Trophoblast cell (in vitro differentiated cells and primary cell): ENCODE results near the gene AGGF1.
A peak's percentile ranks its signal among the peaks of the same experiment; 100 is the strongest.

Source experiments
- DNase-seq, 2 donors: peaks; one replicate each; pipeline ENCODE4 v3.0.0-alpha.2; 2016
- H2AFZ ChIP-seq: 2 replicates; pipeline ENCODE4 v1.6.1; 2013; ENCODE audit warnings: low read length, moderate library complexity, mild to moderate bottlenecking; ENCODE audit not compliant: insufficient read depth, poor library complexity
- H2AK5ac ChIP-seq: 2 replicates; pipeline ENCODE4 v1.6.1; 2013; ENCODE audit warnings: mild to moderate bottlenecking, low read length
- H2BK120ac ChIP-seq: 2 replicates; pipeline ENCODE4 v1.6.1; 2013; ENCODE audit warnings: low read length, mild to moderate bottlenecking, moderate library complexity; ENCODE audit not compliant: insufficient read depth, poor library complexity
- H2BK12ac ChIP-seq: 2 replicates; pipeline ENCODE4 v1.6.1; 2013; ENCODE audit warnings: mild to moderate bottlenecking, low read length, moderate library complexity
- H2BK5ac ChIP-seq: 2 replicates; pipeline ENCODE4 v1.6.1; 2013; ENCODE audit warnings: low read length, low read depth, moderate library complexity, mild to moderate bottlenecking; ENCODE audit not compliant: poor library complexity
- H3K14ac ChIP-seq: 2 replicates; pipeline ENCODE4 v1.6.1; 2013; ENCODE audit warnings: mild to moderate bottlenecking, low read length
- H3K18ac ChIP-seq: 2 replicates; pipeline ENCODE4 v1.6.1; 2013; ENCODE audit warnings: mild to moderate bottlenecking, low read length
- H3K23ac ChIP-seq: 2 replicates; pipeline ENCODE4 v1.6.1; 2013; ENCODE audit warnings: low read length
- H3K27ac ChIP-seq: 2 replicates; pipeline ENCODE4 v1.5.1; 2013; ENCODE audit warnings: low read depth, mild to moderate bottlenecking, inconsistent platforms, low read length, moderate library complexity
- H3K27me3 ChIP-seq: 2 replicates; pipeline ENCODE4 v1.6.1; 2013; ENCODE audit warnings: inconsistent platforms, mild to moderate bottlenecking, low read length, moderate library complexity; ENCODE audit not compliant: insufficient read depth
- H3K36me3 ChIP-seq, 2 experiments: 1 replicate in 1 of 2; 2 replicates in 1 of 2; pipeline ENCODE4 v1.6.1; 2013; ENCODE audit warnings: low read length in 2 of 2, mild to moderate bottlenecking in 2 of 2, moderate library complexity in 1 of 2; ENCODE audit not compliant: insufficient read depth in 2 of 2, control insufficient read depth in 1 of 2
- H3K4ac ChIP-seq: 2 replicates; pipeline ENCODE4 v1.6.1; 2013; ENCODE audit warnings: low read depth, mild to moderate bottlenecking, low read length, moderate library complexity
- H3K4me1 ChIP-seq, 2 experiments: 1 replicate in 1 of 2; 2 replicates in 1 of 2; pipeline ENCODE4 v1.6.1; 2013; ENCODE audit warnings: low read length in 2 of 2, mild to moderate bottlenecking in 2 of 2, moderate library complexity in 1 of 2; ENCODE audit not compliant: insufficient read depth in 2 of 2, control insufficient read depth in 1 of 2
- H3K4me2 ChIP-seq: 2 replicates; pipeline ENCODE4 v1.6.1; 2013; ENCODE audit warnings: inconsistent platforms, mild to moderate bottlenecking, low read length, moderate library complexity
- H3K4me3 ChIP-seq: 2 replicates; pipeline ENCODE4 v1.5.1; 2013; ENCODE audit warnings: mild to moderate bottlenecking, low read depth, low read length, inconsistent platforms
- H3K79me1 ChIP-seq: one replicate; pipeline ENCODE4 v1.6.1; 2013; ENCODE audit warnings: low read length
- H3K79me2 ChIP-seq: 2 replicates; pipeline ENCODE4 v1.6.1; 2013; ENCODE audit warnings: low read length, mild to moderate bottlenecking; ENCODE audit not compliant: control insufficient read depth, insufficient read depth, poor library complexity
- H3K9ac ChIP-seq: 2 replicates; pipeline ENCODE4 v1.6.1; 2013; ENCODE audit warnings: mild to moderate bottlenecking, low read length
- H3K9me3 ChIP-seq: 2 replicates; pipeline ENCODE4 v1.6.1; 2013; ENCODE audit warnings: low read depth, mild to moderate bottlenecking, control low read depth, inconsistent platforms, low read length; ENCODE audit not compliant: insufficient read depth
- H4K12ac ChIP-seq: 2 replicates; pipeline ENCODE4 v1.6.1; 2013; ENCODE audit warnings: low read depth, mild to moderate bottlenecking, low read length, moderate library complexity
- H4K8ac ChIP-seq: 2 replicates; pipeline ENCODE4 v1.6.1; 2013; ENCODE audit warnings: low read depth, mild to moderate bottlenecking, low read length, moderate library complexity
- H4K91ac ChIP-seq: one replicate; pipeline ENCODE4 v1.6.1; 2013; ENCODE audit warnings: low read depth, mild to moderate bottlenecking, low read length, moderate library complexity
- WGBS: extraction: QIAGEN DNeasy Blood & Tissue Kit; methylation state at CpG from one replicate; pipeline ENCODE4 v1.1.7; 2013; ENCODE audit warnings: missing lambda C conversion rate; ENCODE audit not compliant: insufficient read length, insufficient coverage; ENCODE audit errors: extremely low coverage; 5-methylcytosine and 5-hydroxymethylcytosine counted together

AGGF1 gene

GRCh38 chr5:77064040-77064439, 33.8 kb downstream of the AGGF1 start:
- no peak overlapping the region for H3K4me2 ChIP-seq
- H3K27ac ChIP-seq: no peak overlapping the region
- H2BK5ac ChIP-seq: no peak overlapping the region
- H3K14ac ChIP-seq: no peak overlapping the region
- H3K79me2 ChIP-seq: no peaks in the 10 kb centered on the region
- no peak overlapping the region for H2AFZ ChIP-seq
- no peaks in the 10 kb centered on the region for H3K79me1 ChIP-seq
- H2BK12ac ChIP-seq: no peak overlapping the region
- no peaks in the 10 kb centered on the region for H3K9me3 ChIP-seq
- H3K4me3 ChIP-seq: no peak overlapping the region
- WGBS: no CpG with 5 or more reads among the region's 3 CpGs
- no peak overlapping the region for H3K9ac ChIP-seq
- no peak overlapping the region for H3K23ac ChIP-seq
- no peaks in the 10 kb centered on the region for H3K27me3 ChIP-seq
- no peak overlapping the region for H3K4ac ChIP-seq
- DNase-seq: no peak
- H4K8ac ChIP-seq: no peak overlapping the region
- no peak overlapping the region for H2BK120ac ChIP-seq
- H2AK5ac ChIP-seq: no peak overlapping the region
- peaks cover 4 to 9% of the 10 kb centered on the region in 2 experiments for H3K36me3 ChIP-seq
- no peak overlapping the region for H4K91ac ChIP-seq
- no peaks in the 10 kb centered on the region for H3K4me1 ChIP-seq
- no peak overlapping the region for H4K12ac ChIP-seq
- H3K18ac ChIP-seq: no peak overlapping the region

- H2AFZ ChIP-seq: no peak overlapping the region
- no peak overlapping the region for H4K8ac ChIP-seq
- no peak overlapping the region for H4K91ac ChIP-seq
- no peak overlapping the region for H3K4me3 ChIP-seq
- no peak overlapping the region for H3K14ac ChIP-seq
- H3K27ac ChIP-seq: no peak overlapping the region
- no peak overlapping the region for H2BK12ac ChIP-seq
- H3K4me1 ChIP-seq: no peaks in the 10 kb centered on the region
- no peak overlapping the region for H3K9ac ChIP-seq
- H3K4me2 ChIP-seq: no peak overlapping the region
- no peak overlapping the region for H2AK5ac ChIP-seq
- H2BK5ac ChIP-seq: no peak overlapping the region
- WGBS: no CpG with 5 or more reads among the region's 3 CpGs
- no peaks in the 10 kb centered on the region for H3K27me3 ChIP-seq
- H3K23ac ChIP-seq: no peak overlapping the region
- no peaks in the 10 kb centered on the region for H3K79me2 ChIP-seq
- H2BK120ac ChIP-seq: no peak overlapping the region
- no peaks in the 10 kb centered on the region for H3K9me3 ChIP-seq
- no peak overlapping the region for H3K18ac ChIP-seq
- H3K4ac ChIP-seq: no peak overlapping the region
- peak in 1 of 2 donors; percentile 5 for DNase-seq
- H4K12ac ChIP-seq: no peak overlapping the region
- H3K36me3 ChIP-seq: peaks cover 0 to 4% of the 10 kb centered on the region in 2 experiments
- no peaks in the 10 kb centered on the region for H3K79me1 ChIP-seq
Measured at GRCh38 chr5:77065256-77065655, 35.1 kb downstream of the AGGF1 start.

- Histone ChIP-seq H4K8ac (no peak overlapping the region), H3K79me1 (no peaks in the 10 kb centered on the region), H3K79me2 (no peaks in the 10 kb centered on the region), H3K4me1 (no peaks in the 10 kb centered on the region), H3K14ac (no peak overlapping the region), H3K27me3 (no peaks in the 10 kb centered on the region), H3K36me3 (peaks cover 0 to 4% of the 10 kb centered on the region in 2 experiments), H2AFZ (no peak overlapping the region), H4K91ac (no peak overlapping the region), H3K9ac (no peak overlapping the region), H2AK5ac (no peak overlapping the region), H4K12ac (no peak overlapping the region), H3K4me3 (no peak overlapping the region), H3K23ac (no peak overlapping the region), H3K27ac (no peak overlapping the region), H2BK12ac (no peak overlapping the region), H3K4ac (no peak overlapping the region), H2BK120ac (no peak overlapping the region), H3K9me3 (no peaks in the 10 kb centered on the region), H3K18ac (no peak overlapping the region), H3K4me2 (no peak overlapping the region), H2BK5ac (no peak overlapping the region)
- no peak for DNase-seq
- no CpG with 5 or more reads among the region's 1 CpG for WGBS
Measured at GRCh38 chr5:77066184-77066583, 36.0 kb downstream of the AGGF1 start.

- no peak overlapping the region for H4K12ac ChIP-seq
- peak in 1 of 2 donors; percentile 19 for DNase-seq
- no peak overlapping the region for H2BK12ac ChIP-seq
- no peaks in the 10 kb centered on the region for H3K79me1 ChIP-seq
- H4K8ac ChIP-seq: no peak overlapping the region
- H2BK5ac ChIP-seq: no peak overlapping the region
- H2AFZ ChIP-seq: no peak overlapping the region
- H4K91ac ChIP-seq: no peak overlapping the region
- peaks cover 0 to 4% of the 10 kb centered on the region in 2 experiments for H3K36me3 ChIP-seq
- H3K9ac ChIP-seq: no peak overlapping the region
- H3K9me3 ChIP-seq: no peaks in the 10 kb centered on the region
- WGBS: no CpG with 5 or more reads among the region's 1 CpG
- no peak overlapping the region for H2AK5ac ChIP-seq
- no peak overlapping the region for H3K4me2 ChIP-seq
- no peaks in the 10 kb centered on the region for H3K27me3 ChIP-seq
- H3K4me1 ChIP-seq: no peaks in the 10 kb centered on the region
- no peaks in the 10 kb centered on the region for H3K79me2 ChIP-seq
- no peak overlapping the region for H3K18ac ChIP-seq
- H3K23ac ChIP-seq: no peak overlapping the region
- H3K27ac ChIP-seq: no peak overlapping the region
- no peak overlapping the region for H3K4ac ChIP-seq
- H2BK120ac ChIP-seq: no peak overlapping the region
- H3K4me3 ChIP-seq: no peak overlapping the region
- no peak overlapping the region for H3K14ac ChIP-seq
Measured at GRCh38 chr5:77066823-77067442, 36.7 kb downstream of the AGGF1 start.
